GM23338 (cell line): Measurements from ENCODE around the gene RAD23B. TPM values are rescaled to one million over a fixed set of nuclear protein-coding genes. Genes with fewer than 3 reads are reported as not detected.

Experiments used
- CREB1 ChIP-seq: fragments of 250-450 bp; sonication (Bioruptor Pico); IDR thresholded peaks from 2 replicates; pipeline ENCODE4 v1.5.0; 2020; ENCODE audit warnings: low read depth, mild to moderate bottlenecking, moderate library complexity
- ETS1 ChIP-seq: IDR thresholded peaks from 2 replicates; pipeline ENCODE4 v1.6.1; 2016; ENCODE audit warnings: antibody characterized with exemption
- NANOG ChIP-seq: IDR thresholded peaks from 2 replicates; pipeline ENCODE4 v1.6.1; 2016; ENCODE audit warnings: antibody characterized with exemption, borderline replicate concordance
- POLR2AphosphoS5 ChIP-seq: IDR thresholded peaks from 2 replicates; pipeline ENCODE4 v1.6.1; 2016; ENCODE audit warnings: antibody characterized with exemption, low read depth
- STAT1 ChIP-seq: IDR thresholded peaks from one replicate; pipeline ENCODE4 v1.6.1; 2016; ENCODE audit warnings: antibody characterized with exemption; ENCODE audit not compliant: unreplicated experiment
- polyA plus RNA-seq: library from polyadenylated mRNA; unstranded; fragments of >200 nt; fragmentation: Nextera tagmentation; extraction: Ambion mirVana; gene quantifications from 2 replicates; pipeline ENCODE4 v1.2.1, GENCODE V29; 2016
- total RNA-seq: library from RNA; depleted of rRNA; stranded (reverse); fragments of >200 nt; shearing (Covaris generic); gene quantifications from 2 replicates; pipeline ENCODE4 v1.2.3, GENCODE V29; 2014; rRNA removed

RAD23B gene
- total and polyA plus RNA-seq, 2 experiments from 2014 or later = 31.1 to 137 TPM

GRCh38 chr9:107378006-107378405 is 94.9 kb downstream of the RAD23B start (continued):
- TF ChIP-seq POLR2AphosphoS5 (no peak), STAT1 (no peak), ETS1 (no peak), NANOG (no peak), CREB1 (CRISPR knock-in tag) (no peak)

Other genes starting within 250 kb of the RAD23B start
- gene KLF4, start 206.5 kb downstream of the RAD23B start, total RNA-seq = 26.8 and 29.8 TPM in 2 replicates
- 6.0 and 8.3 TPM in 2 replicates for gene KLF4, start 206.5 kb downstream of the RAD23B start, polyA plus RNA-seq